Transverse colon (tissue), 3 donors: ENCODE data around the gene CRADD.

Source experiments
- POLR2A ChIP-seq: fragments of 450-650 bp; IDR thresholded peaks from one replicate; pipeline ENCODE4 v1.6.1; 2016; ENCODE audit warnings: antibody characterized with exemption, mild to moderate bottlenecking, moderate library complexity
- TF ChIP-seq, protein P1 (sequence below), 5 experiments: fragments of 200-600 bp in 3 of 5; fragments of 450-650 bp in 2 of 5; sonication (generic) in 3 of 5; IDR thresholded peaks; 1 replicate in 2 of 5; 2 replicates in 3 of 5; pipeline ENCODE4 v1.5.1; 2016 to 2017; ENCODE audit warnings: antibody characterized with exemption in 5 of 5, inconsistent platforms in 3 of 5, mild to moderate bottlenecking in 2 of 5, moderate library complexity in 1 of 5

DNA sequence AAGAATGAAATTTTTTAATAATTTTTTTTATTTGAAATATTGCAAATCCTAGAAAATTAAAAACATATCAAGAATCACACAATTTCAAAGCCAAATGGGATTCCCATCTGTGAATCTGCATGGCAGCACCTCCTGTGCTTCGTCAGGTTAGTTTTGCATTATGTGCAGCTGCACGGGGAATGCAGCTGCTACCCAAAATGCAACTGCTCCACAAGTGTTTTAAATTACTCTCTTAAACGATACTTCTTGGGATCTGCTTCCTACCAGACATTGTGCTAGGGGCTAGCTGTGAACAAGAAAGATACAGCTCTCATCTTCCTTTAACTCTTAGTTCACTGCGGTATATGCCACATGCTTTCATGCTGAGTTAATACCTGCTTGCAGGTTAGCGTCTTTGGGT lies 154.2 kb downstream of the CRADD start:
- TF ChIP-seq, protein P1, sequence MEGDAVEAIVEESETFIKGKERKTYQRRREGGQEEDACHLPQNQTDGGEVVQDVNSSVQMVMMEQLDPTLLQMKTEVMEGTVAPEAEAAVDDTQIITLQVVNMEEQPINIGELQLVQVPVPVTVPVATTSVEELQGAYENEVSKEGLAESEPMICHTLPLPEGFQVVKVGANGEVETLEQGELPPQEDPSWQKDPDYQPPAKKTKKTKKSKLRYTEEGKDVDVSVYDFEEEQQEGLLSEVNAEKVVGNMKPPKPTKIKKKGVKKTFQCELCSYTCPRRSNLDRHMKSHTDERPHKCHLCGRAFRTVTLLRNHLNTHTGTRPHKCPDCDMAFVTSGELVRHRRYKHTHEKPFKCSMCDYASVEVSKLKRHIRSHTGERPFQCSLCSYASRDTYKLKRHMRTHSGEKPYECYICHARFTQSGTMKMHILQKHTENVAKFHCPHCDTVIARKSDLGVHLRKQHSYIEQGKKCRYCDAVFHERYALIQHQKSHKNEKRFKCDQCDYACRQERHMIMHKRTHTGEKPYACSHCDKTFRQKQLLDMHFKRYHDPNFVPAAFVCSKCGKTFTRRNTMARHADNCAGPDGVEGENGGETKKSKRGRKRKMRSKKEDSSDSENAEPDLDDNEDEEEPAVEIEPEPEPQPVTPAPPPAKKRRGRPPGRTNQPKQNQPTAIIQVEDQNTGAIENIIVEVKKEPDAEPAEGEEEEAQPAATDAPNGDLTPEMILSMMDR (IDR thresholded peaks at IDR 0.05): no peak
- TF ChIP-seq POLR2A: no peak
